Upper lobe of left lung (tissue), 6 donors: ENCODE results near the gene COPS2. TPM values are rescaled to one million over a fixed set of nuclear protein-coding genes. Genes with fewer than 3 reads are reported as not detected.

Experiments used
- ATAC-seq, 2 donors: fragments of 200-7000 bp; cut with Tn5 transposase; one replicate each; pipeline ENCODE4 v1.9.1; 2022; ENCODE audit warnings: mild to moderate bottlenecking in 2 of 2, moderate library complexity in 2 of 2; ENCODE audit not compliant: low FRiP score in 2 of 2
- DNase-seq, 2 donors: peaks; one replicate each; pipeline ENCODE4 v3.0.0-alpha.2; 2019 to 2020
- H3K27ac ChIP-seq, 4 donors: fragments of 200-600 bp; sonication (generic); one replicate each; pipeline ENCODE4 v1.5.1; 2016 to 2019
- H3K27me3 ChIP-seq, 4 donors: fragments of 200-600 bp; sonication (generic); one replicate each; pipeline ENCODE4 v1.5.1; 2017 to 2019
- H3K36me3 ChIP-seq, 4 donors: fragments of 200-600 bp; sonication (generic); one replicate each; pipeline ENCODE4 v1.5.1; 2016 to 2019
- H3K4me1 ChIP-seq, 4 donors: fragments of 200-600 bp; sonication (generic); one replicate each; pipeline ENCODE4 v1.5.1; 2018 to 2019
- H3K4me3 ChIP-seq, 4 donors: fragments of 200-600 bp; sonication (generic); one replicate each; pipeline ENCODE4 v1.5.1; 2017 to 2019; ENCODE audit warnings: mild to moderate bottlenecking in 2 of 4, moderate library complexity in 1 of 4
- H3K9me3 ChIP-seq, 4 donors: fragments of 200-600 bp; sonication (generic); one replicate each; pipeline ENCODE4 v1.5.1; 2018 to 2019
- CTCF ChIP-seq, 6 experiments: fragments of 450-650 bp in 4 of 6; fragments of 200-600 bp in 2 of 6; sonication (generic) in 2 of 6; IDR thresholded peaks; one replicate each; pipeline ENCODE4 v1.5.1; 2016 to 2019; ENCODE audit warnings: antibody characterized with exemption in 6 of 6
- EP300 ChIP-seq, 4 donors: sonication (generic); formaldehyde crosslinking; IDR thresholded peaks; one replicate each; pipeline ENCODE4 v1.5.1; 2017; ENCODE audit warnings: antibody characterized with exemption in 4 of 4, control low read depth in 2 of 4
- POLR2A ChIP-seq, 4 donors: fragments of 450-650 bp; IDR thresholded peaks; one replicate each; pipeline ENCODE4 v1.5.1; 2016 to 2017; ENCODE audit warnings: antibody characterized with exemption in 4 of 4, mild to moderate bottlenecking in 2 of 4
- POLR2AphosphoS5 ChIP-seq, 2 donors: sonication (generic); formaldehyde crosslinking; IDR thresholded peaks; one replicate each; pipeline ENCODE4 v1.5.1; 2017; ENCODE audit warnings: antibody characterized with exemption in 2 of 2
- WGBS, 2 donors: methylation state at CpG; one replicate each; pipeline ENCODE4 v1.1.5; 2017 to 2018; 5-methylcytosine and 5-hydroxymethylcytosine counted together
- total RNA-seq, 6 donors: library from RNA; depleted of rRNA in 4 of 6; stranded (reverse); fragments of >200 nt in 4 of 6; gene quantifications; one replicate each; pipeline versions ENCODE4 v1.1.0 to v1.2.1, GENCODE V29; 2016 to 2021
- donor health status: DM: no; HTN: no; CAD: no; lungs with moderate emphysema.
- donor health status: DM: no; HTN: yes; CAD: no; lungs with severe emphysema.

Gene COPS2
- total RNA-seq, 6 donors from 2014 or later: 16.8 to 65.0 (median 43.0) TPM

GRCh38 chr15:49103002-49103401 lies 52.4 kb downstream of the COPS2 start:
- Histone ChIP-seq H3K9me3 (no peaks in the 10 kb centered on the region), H3K4me3 (no peak overlapping the region), H3K36me3 (peaks cover 0 to 11% (median 0%) of the 10 kb centered on the region in 4 donors), H3K27me3 (no peaks in the 10 kb centered on the region), H3K4me1 (no peaks in the 10 kb centered on the region), H3K27ac (no peak overlapping the region)
- 92 to 96% methylated on average over 2 of the region's 2 CpGs for WGBS, 2 donors
- DNase-seq (no peak), ATAC-seq (no peak)
- TF ChIP-seq POLR2A (IDR thresholded peaks at IDR 0.05) (no peak), EP300 (IDR thresholded peaks at IDR 0.05) (no peak), CTCF (IDR thresholded peaks at IDR 0.05) (no peak), POLR2AphosphoS5 (IDR thresholded peaks at IDR 0.05) (no peak)

GRCh38 chr15:49101536-49101935 lies 53.9 kb downstream of the COPS2 start:
- TF ChIP-seq POLR2A (IDR thresholded peaks at IDR 0.05): no peak
- TF ChIP-seq EP300 (IDR thresholded peaks at IDR 0.05): no peak
- TF ChIP-seq POLR2AphosphoS5 (IDR thresholded peaks at IDR 0.05): no peak
- no peak for TF ChIP-seq CTCF (IDR thresholded peaks at IDR 0.05)
- no peaks in the 10 kb centered on the region for H3K27me3 ChIP-seq
- H3K4me1 ChIP-seq: no peaks in the 10 kb centered on the region
- no peak for ATAC-seq
- no peak for DNase-seq
- peaks cover 0 to 7% (median 0%) of the 10 kb centered on the region in 4 donors for H3K36me3 ChIP-seq
- 68 to 81% methylated on average over 2 of the region's 2 CpGs for WGBS, 2 donors
- no peak overlapping the region for H3K4me3 ChIP-seq
- H3K27ac ChIP-seq: no peak overlapping the region
- no peaks in the 10 kb centered on the region for H3K9me3 ChIP-seq

- no peaks in the 10 kb centered on the region for H3K9me3 ChIP-seq
Measured at GRCh38 chr15:49096090-49096750, 59.2 kb downstream of the COPS2 start.

GRCh38 chr15:49094923-49095322 lies 60.5 kb downstream of the COPS2 start:
- Histone ChIP-seq H3K9me3 (no peaks in the 10 kb centered on the region), H3K36me3 (no peaks in the 10 kb centered on the region), H3K4me3 (no peak overlapping the region), H3K4me1 (no peaks in the 10 kb centered on the region), H3K27ac (no peak overlapping the region), H3K27me3 (no peaks in the 10 kb centered on the region)
- no peak for ATAC-seq
- no peak for DNase-seq
- TF ChIP-seq POLR2A (IDR thresholded peaks at IDR 0.05) (no peak), CTCF (IDR thresholded peaks at IDR 0.05) (no peak), EP300 (IDR thresholded peaks at IDR 0.05) (no peak), POLR2AphosphoS5 (IDR thresholded peaks at IDR 0.05) (no peak)
- WGBS, 2 donors: 60 to 63% methylated on average over 1 of the region's 1 CpG

More at GRCh38 chr15:49096090-49096750, 59.2 kb downstream of the COPS2 start:
- H3K27me3 ChIP-seq: no peaks in the 10 kb centered on the region
- H3K36me3 ChIP-seq: no peaks in the 10 kb centered on the region
- no peak for DNase-seq
- no peak for ATAC-seq
- no peak overlapping the region for H3K4me3 ChIP-seq
- no peaks in the 10 kb centered on the region for H3K4me1 ChIP-seq
- peak overlapping the region in 1 of 4 donors; percentile 54 for H3K27ac ChIP-seq
- TF ChIP-seq POLR2AphosphoS5 (IDR thresholded peaks at IDR 0.05): no peak
- TF ChIP-seq POLR2A (IDR thresholded peaks at IDR 0.05): no peak
- no peak for TF ChIP-seq CTCF (IDR thresholded peaks at IDR 0.05)
- TF ChIP-seq EP300 (IDR thresholded peaks at IDR 0.05): no peak
